Stomach (tissue), 9 donors: Measurements from ENCODE around the gene CCDC28B. TPM values are rescaled to one million over a fixed set of nuclear protein-coding genes. Genes with fewer than 3 reads are reported as not detected.
A peak's percentile ranks its signal among the peaks of the same experiment; 100 is the strongest.

Source experiments
- DNase-seq, 2 donors: peaks; one replicate each; pipeline versions ENCODE4 v3.0.0 to v3.0.0-alpha.2; 2013 to 2019
- H3K27ac ChIP-seq, 5 donors: fragments of 200-600 bp in 4 of 5; sonication (generic) in 4 of 5; one replicate each; pipeline ENCODE4 v1.5.1; 2013 to 2019; ENCODE audit warnings: mild to moderate bottlenecking in 1 of 5, moderate library complexity in 1 of 5
- H3K27me3 ChIP-seq, 3 donors: fragments of 200-600 bp; sonication (generic); one replicate each; pipeline ENCODE4 v1.5.1; 2017 to 2019; ENCODE audit warnings: mixed run types in 1 of 3
- H3K36me3 ChIP-seq, 4 donors: fragments of 200-600 bp; sonication (generic); 1 replicate in 3 of 4; 2 replicates in 1 of 4; pipeline ENCODE4 v1.5.1; 2016 to 2019
- H3K4me1 ChIP-seq, 4 donors: fragments of 200-600 bp; sonication (generic); one replicate each; pipeline ENCODE4 v1.5.1; 2016 to 2019
- H3K4me3 ChIP-seq, 4 donors: fragments of 200-600 bp; sonication (generic) in 3 of 4; one replicate each; pipeline ENCODE4 v1.5.1; 2016 to 2019; ENCODE audit warnings: mild to moderate bottlenecking in 1 of 4
- H3K9me3 ChIP-seq, 4 donors: fragments of 200-600 bp; sonication (generic); one replicate each; pipeline ENCODE4 v1.5.1; 2016 to 2019
- CTCF ChIP-seq, 7 experiments: fragments of 450-650 bp in 4 of 7; fragments of 200-600 bp in 3 of 7; sonication (generic) in 3 of 7; IDR thresholded peaks; one replicate each; pipeline ENCODE4 v1.5.1; 2016 to 2019; ENCODE audit warnings: antibody characterized with exemption in 7 of 7, control low read depth in 2 of 7, mild to moderate bottlenecking in 1 of 7
- EP300 ChIP-seq: sonication (generic); formaldehyde crosslinking; IDR thresholded peaks from one replicate; pipeline ENCODE4 v1.6.1; 2017; ENCODE audit warnings: antibody characterized with exemption
- POLR2A ChIP-seq, 4 donors: fragments of 450-650 bp; IDR thresholded peaks; one replicate each; pipeline ENCODE4 v1.6.1; 2016; ENCODE audit warnings: antibody characterized with exemption in 4 of 4, control low read depth in 2 of 4, mild to moderate bottlenecking in 1 of 4, moderate library complexity in 1 of 4
- POLR2AphosphoS5 ChIP-seq, 3 donors: sonication (generic); formaldehyde crosslinking; IDR thresholded peaks; one replicate each; pipeline ENCODE4 v1.6.1; 2016; ENCODE audit warnings: antibody characterized with exemption in 3 of 3
- WGBS, 5 donors: extraction: QIAGEN DNeasy Blood & Tissue Kit in 3 of 5; methylation state at CpG; one replicate each; pipeline versions ENCODE4 v1.1.5 to v1.1.7; 2013 to 2018; 5-methylcytosine and 5-hydroxymethylcytosine counted together
- intact Hi-C: fragments of 100-400 bp; cut with DNase I; formaldehyde crosslinking; loops from one replicate; pipeline ENCODE4 v1.15.1; 2023; ENCODE audit warnings: low total_unique reads
- polyA plus RNA-seq, 3 donors: library from polyadenylated mRNA; stranded (reverse); fragments of 200-250 nt; gene quantifications; one replicate each; pipeline ENCODE4 v1.2.3, GENCODE V29; 2013
- total RNA-seq, 5 donors: library from RNA; depleted of rRNA; stranded (reverse); fragments of >200 nt; gene quantifications; one replicate each; pipeline versions ENCODE4 v1.1.0 to v1.2.3, GENCODE V29; 2014 to 2016
- donor health status: healthy with polysubstance abuse.
- donor health status: Bipolar disorder and iron deficiency.
- donor health status: healthy.

The CCDC28B gene
- total and polyA plus RNA-seq, 8 donors, result 0.45 to 27.8 (median 9.7) TPM; not detected in 2

GRCh38 chr1:32224285-32224684 lies 23.9 kb downstream of the CCDC28B start:
- WGBS, 5 donors, result 71 to 88% (median 86%) methylated on average over 4 of the region's 4 CpGs
- no peaks in the 10 kb centered on the region for H3K27me3 ChIP-seq
- TF ChIP-seq POLR2AphosphoS5 (IDR thresholded peaks at IDR 0.05), result no peak
- no peak for TF ChIP-seq CTCF (IDR thresholded peaks at IDR 0.05)
- TF ChIP-seq EP300, result no peak
- TF ChIP-seq POLR2A (IDR thresholded peaks at IDR 0.05), result no peak
- peak overlapping the region in 2 of 5 donors; percentile 94 to 95 for H3K27ac ChIP-seq
- H3K36me3 ChIP-seq, result peaks cover 41 to 71% (median 66%) of the 10 kb centered on the region in 4 donors
- peaks cover 28 to 46% (median 35%) of the 10 kb centered on the region in 4 donors for H3K4me1 ChIP-seq
- intact Hi-C loops, result no loop called here
- no peak overlapping the region for H3K4me3 ChIP-seq
- no peaks in the 10 kb centered on the region for H3K9me3 ChIP-seq
- no peak for DNase-seq

- 82 to 85% (median 83%) methylated on average over 3 of the region's 3 CpGs for WGBS, 5 donors
- Histone ChIP-seq H3K4me1 (peaks cover 3 to 11% (median 8%) of the 10 kb centered on the region in 4 donors), H3K4me3 (no peak overlapping the region), H3K27ac (no peak overlapping the region), H3K27me3 (no peaks in the 10 kb centered on the region), H3K36me3 (peaks cover 69 to 100% (median 99%) of the 10 kb centered on the region in 4 donors), H3K9me3 (no peaks in the 10 kb centered on the region)
- intact Hi-C loops, result no loop called here
- no peak for DNase-seq
- TF ChIP-seq POLR2AphosphoS5 (IDR thresholded peaks at IDR 0.05), result no peak
- TF ChIP-seq EP300, result no peak
- no peak for TF ChIP-seq POLR2A (IDR thresholded peaks at IDR 0.05)
- TF ChIP-seq CTCF (IDR thresholded peaks at IDR 0.05), result no peak
These were observed 28.4 kb downstream of the CCDC28B start for GRCh38 chr1:32228771-32229170.

- Histone ChIP-seq H3K27me3 (no peaks in the 10 kb centered on the region), H3K27ac (no peak overlapping the region), H3K4me1 (no peaks in the 10 kb centered on the region), H3K9me3 (no peaks in the 10 kb centered on the region), H3K4me3 (no peak overlapping the region), H3K36me3 (peaks cover 48 to 87% (median 80%) of the 10 kb centered on the region in 4 donors)
- 83 to 89% (median 85%) methylated on average over 4 to 5 of the region's 5 CpGs for WGBS, 5 donors
- DNase-seq, result no peak
- intact Hi-C loops, result no loop called here
- no peak for TF ChIP-seq CTCF (IDR thresholded peaks at IDR 0.05)
- no peak for TF ChIP-seq POLR2AphosphoS5 (IDR thresholded peaks at IDR 0.05)
- no peak for TF ChIP-seq POLR2A (IDR thresholded peaks at IDR 0.05)
- TF ChIP-seq EP300, result no peak
These were observed 31.5 kb downstream of the CCDC28B start for GRCh38 chr1:32231843-32232432.

- intact Hi-C loops, result no loop called here
- no peaks in the 10 kb centered on the region for H3K27me3 ChIP-seq
- no peak for DNase-seq
- no peak overlapping the region for H3K27ac ChIP-seq
- TF ChIP-seq POLR2AphosphoS5 (IDR thresholded peaks at IDR 0.05) (no peak), EP300 (no peak), POLR2A (IDR thresholded peaks at IDR 0.05) (no peak), CTCF (IDR thresholded peaks at IDR 0.05) (no peak)
- no peaks in the 10 kb centered on the region for H3K4me1 ChIP-seq
- no peaks in the 10 kb centered on the region for H3K9me3 ChIP-seq
- H3K4me3 ChIP-seq, result no peak overlapping the region
- 83 to 91% (median 84%) methylated on average over 8 of the region's 8 CpGs for WGBS, 5 donors
- peaks cover 44 to 79% (median 72%) of the 10 kb centered on the region in 4 donors for H3K36me3 ChIP-seq
These were observed 32.3 kb downstream of the CCDC28B start for GRCh38 chr1:32232558-32233304.
